Rectal smooth muscle tissue (tissue), 1 donor: ENCODE results near the gene NSUN3.
"Not testable (repeated sequence)": the region's sequence is repeated elsewhere in the genome, so short reads cannot be mapped to it uniquely, and the experiment has no call there.

Experiments
- H3K27ac ChIP-seq: one replicate; pipeline ENCODE4 v1.7.0; 2013; ENCODE audit warnings: low read depth, low read length, inconsistent platforms
- H3K27me3 ChIP-seq: one replicate; pipeline ENCODE4 v1.7.0; 2013; ENCODE audit warnings: low read length; ENCODE audit not compliant: control insufficient read depth, insufficient read depth
- H3K36me3 ChIP-seq: one replicate; pipeline ENCODE4 v1.7.0; 2013; ENCODE audit warnings: low read length; ENCODE audit not compliant: control insufficient read depth, insufficient read depth
- H3K4me1 ChIP-seq: one replicate; pipeline ENCODE4 v1.7.0; 2013; ENCODE audit warnings: low read length; ENCODE audit not compliant: control insufficient read depth, insufficient read depth
- H3K4me3 ChIP-seq: one replicate; pipeline ENCODE4 v1.7.0; 2013; ENCODE audit warnings: low read length
- H3K9ac ChIP-seq: one replicate; pipeline ENCODE4 v1.7.0; 2013; ENCODE audit warnings: low read length

The NSUN3 gene

GRCh38 chr3:94062513-94063404, at the start of gene NSUN3, which contains the start of gene DHFR2:
Gene NSUN3 (plus strand): TSS chr3:94063061. CDS start chr3:94063127, 66 bp downstream.
Gene DHFR2 (minus strand): TSS chr3:94062916. CDS start chr3:94061511, 1,405 bp downstream.
- H3K27ac ChIP-seq = peak within 1 kb of the TSS; percentile 97
- H3K9ac ChIP-seq = peak within 1 kb of the TSS; percentile 76
- H3K4me1 ChIP-seq = peaks cover 3% of the 10 kb centered on the region
- H3K36me3 ChIP-seq = no peaks in the 10 kb centered on the region
- no peaks in the 10 kb centered on the region for H3K27me3 ChIP-seq
- peak within 1 kb of the TSS; percentile 93 for H3K4me3 ChIP-seq

GRCh38 chr3:94015025-94015424, 47.8 kb upstream of the NSUN3 start:
- Histone ChIP-seq H3K4me3 (no peak overlapping the region), H3K4me1 (no peaks in the 10 kb centered on the region), H3K27me3 (no peaks in the 10 kb centered on the region), H3K27ac (no peak overlapping the region), H3K36me3 (no peaks in the 10 kb centered on the region), H3K9ac (no peak overlapping the region)

GRCh38 chr3:94019659-94020058, 43.2 kb upstream of the NSUN3 start:
- H3K4me3 ChIP-seq = no peak overlapping the region
- H3K9ac ChIP-seq = no peak overlapping the region
- no peaks in the 10 kb centered on the region for H3K27me3 ChIP-seq
- no peaks in the 10 kb centered on the region for H3K4me1 ChIP-seq
- H3K27ac ChIP-seq = no peak overlapping the region
- no peaks in the 10 kb centered on the region for H3K36me3 ChIP-seq

GRCh38 chr3:94020293-94020692, 42.6 kb upstream of the NSUN3 start:
- no peaks in the 10 kb centered on the region for H3K36me3 ChIP-seq
- H3K4me3 ChIP-seq = no peak overlapping the region
- H3K9ac ChIP-seq = no peak overlapping the region
- H3K27ac ChIP-seq = no peak overlapping the region
- no peaks in the 10 kb centered on the region for H3K4me1 ChIP-seq
- no peaks in the 10 kb centered on the region for H3K27me3 ChIP-seq

- no peaks in the 10 kb centered on the region for H3K27me3 ChIP-seq
- H3K36me3 ChIP-seq = no peaks in the 10 kb centered on the region
- no peak overlapping the region for H3K9ac ChIP-seq
- no peak overlapping the region for H3K4me3 ChIP-seq
- no peaks in the 10 kb centered on the region for H3K4me1 ChIP-seq
- H3K27ac ChIP-seq = no peak overlapping the region
These were observed 38.5 kb upstream of the NSUN3 start for GRCh38 chr3:94024385-94024784.

- H3K27ac ChIP-seq = no peak overlapping the region
- H3K4me1 ChIP-seq = no peaks in the 10 kb centered on the region
- H3K36me3 ChIP-seq = no peaks in the 10 kb centered on the region
- H3K9ac ChIP-seq = no peak overlapping the region
- no peaks in the 10 kb centered on the region for H3K27me3 ChIP-seq
- H3K4me3 ChIP-seq = no peak overlapping the region
These were observed 36.2 kb upstream of the NSUN3 start for GRCh38 chr3:94026623-94027022.

GRCh38 chr3:94028093-94028837, 34.6 kb upstream of the NSUN3 start, which contains the start of gene STX19:
Gene STX19 (minus strand): TSS chr3:94028597. CDS start chr3:94015269, 13,328 bp downstream.
- no peaks in the 10 kb centered on the region for H3K4me1 ChIP-seq
- H3K36me3 ChIP-seq = no peaks in the 10 kb centered on the region
- peak within 1 kb of the TSS; percentile 15 for H3K4me3 ChIP-seq
- no peak within 1 kb of the TSS for H3K9ac ChIP-seq
- no peak within 1 kb of the TSS for H3K27ac ChIP-seq
- H3K27me3 ChIP-seq = no peaks in the 10 kb centered on the region

- Histone ChIP-seq H3K27me3 (no peaks in the 10 kb centered on the region), H3K9ac (no peak overlapping the region), H3K4me1 (no peaks in the 10 kb centered on the region), H3K36me3 (no peaks in the 10 kb centered on the region), H3K27ac (no peak overlapping the region), H3K4me3 (no peak overlapping the region)
These were observed 25.9 kb upstream of the NSUN3 start for GRCh38 chr3:94036909-94037507.

GRCh38 chr3:94043285-94043684, 19.6 kb upstream of the NSUN3 start:
- Histone ChIP-seq H3K4me1 (no peaks in the 10 kb centered on the region), H3K4me3 (no peak overlapping the region), H3K27ac (no peak overlapping the region), H3K9ac (no peak overlapping the region), H3K27me3 (no peaks in the 10 kb centered on the region), H3K36me3 (no peaks in the 10 kb centered on the region)

- not testable (repeated sequence) for H3K4me3 ChIP-seq, H3K4me1 ChIP-seq, H3K9ac ChIP-seq, H3K27me3 ChIP-seq, H3K36me3 ChIP-seq, H3K27ac ChIP-seq
These were observed 18.5 kb upstream of the NSUN3 start for GRCh38 chr3:94044100-94044936.

GRCh38 chr3:94046533-94046932, 16.3 kb upstream of the NSUN3 start:
- H3K27ac ChIP-seq = no peak overlapping the region
- no peaks in the 10 kb centered on the region for H3K27me3 ChIP-seq
- no peak overlapping the region for H3K4me3 ChIP-seq
- H3K4me1 ChIP-seq = no peaks in the 10 kb centered on the region
- H3K9ac ChIP-seq = no peak overlapping the region
- no peaks in the 10 kb centered on the region for H3K36me3 ChIP-seq
